Ovary (tissue), 10 donors: ENCODE measurements around the gene WDFY1. TPM values are rescaled to one million over a fixed set of nuclear protein-coding genes. Genes with fewer than 3 reads are reported as not detected.

Experiments
- DNase-seq, 5 donors: peaks; one replicate each; pipeline ENCODE4 v3.0.0-alpha.2; 2019 to 2020
- H3K27ac ChIP-seq, 2 donors: fragments of 200-600 bp; one replicate each; pipeline versions ENCODE4 v1.5.1 to v1.8.0; 2019 to 2022
- H3K27me3 ChIP-seq: fragments of 200-600 bp; one replicate; pipeline ENCODE4 v1.8.0; 2022
- H3K36me3 ChIP-seq: fragments of 200-600 bp; sonication (generic); one replicate; pipeline ENCODE4 v1.5.1; 2019
- H3K4me1 ChIP-seq: one replicate; pipeline ENCODE4 v1.8.1; 2013; ENCODE audit warnings: mild to moderate bottlenecking, moderate library complexity; ENCODE audit not compliant: insufficient read depth
- H3K4me3 ChIP-seq: fragments of 200-600 bp; sonication (generic); one replicate; pipeline ENCODE4 v1.5.1; 2017
- H3K9me3 ChIP-seq, 2 donors: fragments of 200-600 bp in 1 of 2; sonication (generic) in 1 of 2; one replicate each; pipeline versions ENCODE4 v1.5.1 to v1.8.1; 2013 to 2019; ENCODE audit warnings: mild to moderate bottlenecking in 1 of 2, moderate library complexity in 1 of 2
- CTCF ChIP-seq, 3 donors: fragments of 450-650 bp in 2 of 3; fragments of 200-600 bp in 1 of 3; IDR thresholded peaks; one replicate each; pipeline versions ENCODE4 v1.5.1 to v1.8.0; 2016 to 2022; ENCODE audit warnings: antibody characterized with exemption in 3 of 3, mild to moderate bottlenecking in 1 of 3
- EP300 ChIP-seq: sonication (generic); formaldehyde crosslinking; IDR thresholded peaks from one replicate; pipeline ENCODE4 v1.6.1; 2017; ENCODE audit warnings: antibody characterized with exemption
- POLR2A ChIP-seq: fragments of 450-650 bp; IDR thresholded peaks from one replicate; pipeline ENCODE4 v1.6.1; 2017; ENCODE audit warnings: antibody characterized with exemption, mild to moderate bottlenecking, moderate library complexity
- WGBS, 3 donors: extraction: QIAGEN DNeasy Blood & Tissue Kit in 1 of 3; methylation state at CpG; one replicate each; pipeline versions ENCODE4 v1.1.5 to v1.1.7; 2013 to 2017; 5-methylcytosine and 5-hydroxymethylcytosine counted together
- intact Hi-C, 4 donors: fragments of 100-400 bp; cut with DNase I; formaldehyde crosslinking; loops; one replicate each; pipeline versions ENCODE4 v1.11.0 to v1.15.1; 2022 to 2023
- long read RNA-seq, 3 donors: library from polyadenylated mRNA in 2 of 3; unstranded in 2 of 3; transcript quantifications; one replicate each; pipeline ENCODE4 v2.0.0 and lab custom pipeline, GENCODE V29; 2021 to 2026
- polyA plus RNA-seq, 2 donors: library from polyadenylated mRNA; stranded (reverse); fragments of 200-250 nt in 1 of 2; fragments of 350-450 nt in 1 of 2; fragmentation: Illumina TruSeq in 1 of 2; extraction: RNeasy Lipid Tissue Mini Kit (QIAGEN cat#74804) in 1 of 2; gene quantifications; one replicate each; pipeline ENCODE4 v1.2.3, GENCODE V29; 2013 to 2014
- total RNA-seq, 7 donors: library from RNA; depleted of rRNA in 2 of 7; stranded (reverse); fragments of >200 nt in 2 of 7; fragmentation: NEBNext Ultra II Directional in 3 of 7; extraction: Animal tissue kit (Norgen Biotek cat#: 25700) in 3 of 7; gene quantifications; one replicate each; pipeline versions ENCODE4 v1.1.0 to v1.2.4, GENCODE V29; 2016 to 2023
- donor health status: DM: no; HTN: no; CAD: no; lungs with moderate emphysema.
- donor health status: DM: no; HTN: no; CAD: no.
- donor health status: Bipolar disorder and iron deficiency.
- donor health status: DM: yes; HTN: yes; CAD: no.
- donor health status: DM: no; HTN: no; CAD: no.
- donor health status: DM: yes; HTN: yes; CAD: no.

The WDFY1 gene
- total RNA-seq: 10 to 100 TPM; 33.4 to 50.1 (median 40.8) TPM
- 10 to 100 TPM; 21.2 to 35.7 TPM for polyA plus RNA-seq
- long read RNA-seq, donor 1, full-length matches to known transcripts: 108 of 133 reads
- long read RNA-seq, donor 1, partial matches to known transcripts: 6 of 133 reads
- long read RNA-seq, donor 1, other reads (novel, unspliced or antisense): 19 of 133 reads
- long read RNA-seq, donor 2, full-length matches to known transcripts: 22 of 27 reads
- long read RNA-seq, donor 2, partial matches to known transcripts: 5 of 27 reads
- long read RNA-seq, donor 2, other reads (novel, unspliced or antisense): 0 of 27 reads
- long read RNA-seq, donor 3, full-length matches to known transcripts: 71 of 83 reads
- long read RNA-seq, donor 3, partial matches to known transcripts: 2 of 83 reads
- long read RNA-seq, donor 3, other reads (novel, unspliced or antisense): 10 of 83 reads

- Histone ChIP-seq H3K27ac (peak within 1 kb of the TSS; percentile 81 to 85), H3K27me3 (no peaks in the 10 kb centered on the region), H3K4me3 (peak within 1 kb of the TSS; percentile 76), H3K9me3 (no peaks in the 10 kb centered on the region), H3K4me1 (peaks cover 12% of the 10 kb centered on the region), H3K36me3 (no peaks in the 10 kb centered on the region)
- TF ChIP-seq POLR2A (peak; percentile 78), CTCF (IDR thresholded peaks at IDR 0.05) (no peak), EP300 (no peak)
- DNase-seq: peak; percentile 84 to 93 (median 88)
- 0 to 1% (median 1%) methylated on average over 68 to 87 of the region's 87 CpGs for WGBS, 3 donors
- intact Hi-C loops: loop anchor here in 1 of 4 donors (5.0 kb wide), 1 partner anchor 108 kb away; the partner anchor contains the start of gene AP1S3
Measured at GRCh38 chr2:223944703-223945531, at the start of gene WDFY1. TSS of gene WDFY1 (minus strand) at chr2:223945335. CDS start at chr2:223945284, 51 bp downstream.

- Histone ChIP-seq H3K9me3 (no peaks in the 10 kb centered on the region), H3K27me3 (no peaks in the 10 kb centered on the region), H3K4me1 (no peaks in the 10 kb centered on the region), H3K36me3 (no peaks in the 10 kb centered on the region), H3K27ac (no peak overlapping the region), H3K4me3 (no peak overlapping the region)
- TF ChIP-seq EP300: no peak
- WGBS, 3 donors: 87 to 96% (median 89%) methylated on average over 4 of the region's 4 CpGs
- DNase-seq: no peak
- intact Hi-C loops: loop anchor here (5.0 to 10.0 kb wide), 4 partner anchors 43 to 290 kb away; partner anchors contain the start of gene SERPINE2 (in 1 of the 4)
Measured at GRCh38 chr2:223994562-223995162, 49.5 kb upstream of the WDFY1 start.

GRCh38 chr2:223993634-223994232, 48.6 kb upstream of the WDFY1 start:
- Histone ChIP-seq H3K9me3 (no peaks in the 10 kb centered on the region), H3K4me3 (no peak overlapping the region), H3K27ac (no peak overlapping the region), H3K36me3 (no peaks in the 10 kb centered on the region), H3K4me1 (no peaks in the 10 kb centered on the region), H3K27me3 (no peaks in the 10 kb centered on the region)
- DNase-seq: peak; percentile 48 to 79 (median 58)
- no peak for TF ChIP-seq POLR2A
- no peak for TF ChIP-seq EP300
- peak; percentile 48 to 83 (median 72) for TF ChIP-seq CTCF (IDR thresholded peaks at IDR 0.05)
- intact Hi-C loops: loop anchor here in 3 of 4 donors (5.0 to 10.0 kb wide), 4 partner anchors 44 to 291 kb away; partner anchors contain the start of gene SERPINE2 (in 1 of the 3)
- WGBS, 3 donors: 31% methylated on average over 5 of the region's 5 CpGs

GRCh38 chr2:223991611-223992010, 46.5 kb upstream of the WDFY1 start:
- H3K27me3 ChIP-seq: no peaks in the 10 kb centered on the region
- WGBS, 3 donors: 90 to 94% (median 91%) methylated on average over 12 of the region's 12 CpGs
- no peak for TF ChIP-seq EP300
- TF ChIP-seq CTCF (IDR thresholded peaks at IDR 0.05): no peak
- TF ChIP-seq POLR2A: no peak
- no peaks in the 10 kb centered on the region for H3K9me3 ChIP-seq
- no peaks in the 10 kb centered on the region for H3K4me1 ChIP-seq
- DNase-seq: no peak
- no peaks in the 10 kb centered on the region for H3K36me3 ChIP-seq
- intact Hi-C loops: loop anchor here in 3 of 4 donors (5.0 to 10.0 kb wide), 4 partner anchors 46 to 293 kb away; partner anchors contain the start of gene SERPINE2 (in 1 of the 3)
- H3K4me3 ChIP-seq: no peak overlapping the region
- no peak overlapping the region for H3K27ac ChIP-seq
